Fibroblast of upper back skin (primary cell): ENCODE data around the gene BCL2L2.

Experiments
- DNase-seq: peaks from one replicate; pipeline ENCODE4 v3.0.0-alpha.2; 2013

BCL2L2 gene

GRCh38 chr14:23357261-23357660, 50.6 kb downstream of the BCL2L2 start:
- DNase-seq, result no peak

DNA sequence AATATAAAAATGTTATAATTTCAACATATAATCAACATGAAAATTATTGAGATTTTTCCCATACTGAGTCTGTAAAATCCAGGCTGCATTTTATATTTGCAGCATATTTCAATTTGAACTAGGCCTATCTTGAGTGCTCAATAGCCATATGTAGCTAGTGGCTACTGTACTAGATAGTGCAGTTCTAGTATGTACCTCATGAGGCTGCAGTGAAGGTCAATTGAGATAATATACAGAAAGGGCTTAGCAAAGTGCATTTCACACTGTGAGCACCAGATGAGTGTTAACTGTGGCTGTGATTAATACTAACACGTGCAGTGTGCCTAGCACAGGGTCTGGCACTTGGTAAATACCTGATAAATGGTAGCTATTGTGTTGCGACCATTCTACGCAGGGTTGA, 51.4 kb downstream of the BCL2L2 start:
- DNase-seq, result no peak

- no peak for DNase-seq
Measured at GRCh38 chr14:23358553-23359166, 52.0 kb downstream of the BCL2L2 start.

DNA sequence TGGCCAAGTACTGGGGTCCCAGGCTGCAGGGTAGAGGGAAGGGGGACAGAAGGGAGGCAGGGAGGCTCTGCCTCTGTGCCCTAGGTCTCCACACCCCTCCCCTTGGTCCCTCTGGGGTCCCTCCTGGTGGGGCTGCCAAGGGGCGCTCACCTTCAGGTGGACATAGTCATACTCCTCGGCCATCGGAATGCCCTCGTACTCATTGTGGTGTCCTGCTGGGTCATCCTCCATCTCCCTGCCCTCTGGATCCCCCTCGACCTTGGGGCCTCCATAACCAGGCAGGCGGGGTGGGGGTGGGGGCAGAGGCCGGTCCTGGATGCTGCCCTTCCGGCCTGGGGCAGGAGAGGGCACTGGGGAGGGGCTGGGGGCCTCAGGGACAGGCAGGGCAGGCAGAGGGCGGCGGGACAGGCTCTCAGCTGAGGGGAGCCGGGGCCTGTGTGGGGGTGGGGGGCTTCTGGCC, 52.6 kb downstream of the BCL2L2 start:
- no peak for DNase-seq

DNA sequence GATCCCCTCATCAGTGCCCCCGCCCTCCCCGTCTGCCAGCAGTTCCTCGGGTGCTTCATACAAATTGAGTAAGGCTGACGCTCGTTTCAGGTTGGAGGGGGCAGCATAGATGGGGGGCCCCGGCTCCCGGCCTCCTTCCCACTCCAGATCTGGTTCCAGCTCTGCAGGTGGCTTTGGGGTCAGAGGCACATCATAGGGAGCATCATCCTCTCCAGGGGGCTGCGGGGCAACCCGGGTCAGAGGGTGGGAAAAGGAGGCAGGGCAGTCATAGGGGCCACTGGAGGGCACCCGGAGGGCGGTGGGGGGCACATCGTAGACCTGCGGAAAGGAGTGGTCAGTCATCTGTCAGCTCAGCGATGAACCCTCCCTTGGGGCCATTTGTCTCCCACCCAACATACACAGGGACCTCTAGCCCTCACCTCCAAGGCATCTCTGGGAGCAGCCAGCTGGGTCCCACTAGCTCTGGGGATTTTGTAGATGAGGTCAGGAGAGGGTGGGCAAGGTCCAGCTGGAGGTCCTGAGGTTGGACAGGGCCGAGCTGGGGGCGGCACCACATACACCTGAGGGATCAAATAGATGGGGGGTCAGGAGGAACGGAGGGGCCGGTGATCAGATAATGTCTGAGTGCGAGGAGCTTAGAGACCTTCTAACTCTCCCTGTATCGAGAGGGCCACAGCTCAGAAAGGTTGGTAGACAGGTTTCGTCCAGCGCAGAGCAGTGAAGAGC, 53.3 kb downstream of the BCL2L2 start:
- DNase-seq, result no peak

DNA sequence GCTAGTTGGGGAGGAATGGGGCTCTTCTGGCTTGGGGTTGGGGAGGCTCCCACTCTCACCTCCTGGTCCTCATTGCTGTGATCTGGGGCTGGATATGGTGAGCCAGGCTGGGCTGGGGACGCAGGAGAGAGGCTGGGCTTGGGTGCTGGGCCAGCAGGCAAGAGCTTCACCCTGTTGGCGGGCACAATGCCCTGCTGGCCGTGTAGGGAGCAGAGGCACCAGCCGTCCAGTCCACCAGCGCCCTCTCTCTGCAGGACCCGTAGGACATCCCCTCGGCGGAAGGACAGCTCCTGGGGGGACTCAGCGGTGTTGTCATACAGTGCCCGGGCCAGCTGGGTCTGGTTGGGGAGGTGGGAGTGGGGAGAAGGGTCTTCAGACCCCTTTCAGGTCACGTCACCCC, 53.9 kb downstream of the BCL2L2 start:
- DNase-seq, result no peak

DNA sequence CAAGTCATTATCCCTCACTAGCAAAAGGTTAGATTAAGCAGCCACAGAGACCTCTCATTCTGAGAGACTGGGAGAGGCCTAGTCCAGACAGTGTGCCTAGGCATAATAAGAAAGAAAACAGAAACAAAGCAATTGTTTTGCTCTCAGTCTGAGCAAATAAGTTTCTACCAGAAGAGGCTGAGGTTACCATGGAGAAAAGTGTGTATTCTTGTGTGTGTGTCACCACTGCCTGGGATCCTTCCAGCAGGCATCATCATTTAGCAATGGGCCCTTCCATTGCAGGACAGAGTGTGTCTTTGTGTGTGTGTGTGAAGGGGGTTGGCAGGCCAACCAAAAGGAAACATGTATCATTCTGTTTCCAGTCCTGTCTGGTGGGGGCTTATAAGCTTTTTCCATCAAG, 54.7 kb downstream of the BCL2L2 start:
- DNase-seq, result peak; percentile 27
